ENCODE data around the gene LRGUK. TPM values are rescaled to one million over a fixed set of nuclear protein-coding genes. Genes with fewer than 3 reads are reported as not detected.
"Not testable (repeated sequence)": the region's sequence is repeated elsewhere in the genome, so short reads cannot be mapped to it uniquely, and the experiment has no call there.

The LRGUK gene, protein sequence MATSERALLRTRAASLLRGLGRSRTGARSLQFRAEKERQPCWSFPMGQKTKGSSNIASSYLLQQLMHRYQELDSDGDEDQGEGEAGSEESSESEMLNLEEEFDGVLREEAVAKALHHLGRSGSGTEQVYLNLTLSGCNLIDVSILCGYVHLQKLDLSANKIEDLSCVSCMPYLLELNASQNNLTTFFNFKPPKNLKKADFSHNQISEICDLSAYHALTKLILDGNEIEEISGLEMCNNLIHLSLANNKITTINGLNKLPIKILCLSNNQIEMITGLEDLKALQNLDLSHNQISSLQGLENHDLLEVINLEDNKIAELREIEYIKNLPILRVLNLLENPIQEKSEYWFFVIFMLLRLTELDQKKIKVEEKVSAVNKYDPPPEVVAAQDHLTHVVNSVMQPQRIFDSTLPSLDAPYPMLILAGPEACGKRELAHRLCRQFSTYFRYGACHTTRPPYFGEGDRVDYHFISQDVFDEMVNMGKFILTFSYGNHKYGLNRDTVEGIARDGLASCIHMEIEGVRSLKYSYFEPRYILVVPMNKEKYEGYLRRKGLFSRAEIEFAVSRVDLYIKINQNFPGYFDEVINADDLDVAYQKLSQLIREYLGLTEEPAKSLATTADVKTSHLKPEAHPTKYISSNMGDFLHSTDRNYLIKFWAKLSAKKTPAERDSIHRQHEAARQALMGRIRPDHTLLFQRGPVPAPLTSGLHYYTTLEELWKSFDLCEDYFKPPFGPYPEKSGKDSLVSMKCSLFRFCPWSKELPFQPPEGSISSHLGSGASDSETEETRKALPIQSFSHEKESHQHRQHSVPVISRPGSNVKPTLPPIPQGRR
- 0.37 TPM for polyA plus RNA-seq (2013, experiment 1 of 2)
- 0.20 TPM for polyA plus RNA-seq (2013, experiment 2 of 2)

GRCh38 chr7:134126966-134127848 lies at the start of gene LRGUK:
Gene LRGUK (plus strand): TSS chr7:134127340. CDS start chr7:134127368, 28 bp downstream.
- WGBS, 2 experiments (ENCODE audit: insufficient coverage in 2 of 2), result 4% methylated on average over 34 to 41 of the region's 43 CpGs
- Histone ChIP-seq H3K4me1 (ENCODE audit: control insufficient read depth, insufficient read depth, low read length, poor library complexity, severe bottlenecking) (no peaks in the 10 kb centered on the region), H3K9me3 (ENCODE audit: control insufficient read depth, low read length) (no peaks in the 10 kb centered on the region), H3K36me3 (ENCODE audit: control insufficient read depth, insufficient read depth, low read length) (no peaks in the 10 kb centered on the region), H3K4me3 (ENCODE audit: extremely low read depth, insufficient read depth, low read length, poor library complexity, severe bottlenecking) (peak within 1 kb of the TSS; percentile 41), H3K27ac (ENCODE audit: low read depth, low read length, severe bottlenecking) (no peak within 1 kb of the TSS)

DNA sequence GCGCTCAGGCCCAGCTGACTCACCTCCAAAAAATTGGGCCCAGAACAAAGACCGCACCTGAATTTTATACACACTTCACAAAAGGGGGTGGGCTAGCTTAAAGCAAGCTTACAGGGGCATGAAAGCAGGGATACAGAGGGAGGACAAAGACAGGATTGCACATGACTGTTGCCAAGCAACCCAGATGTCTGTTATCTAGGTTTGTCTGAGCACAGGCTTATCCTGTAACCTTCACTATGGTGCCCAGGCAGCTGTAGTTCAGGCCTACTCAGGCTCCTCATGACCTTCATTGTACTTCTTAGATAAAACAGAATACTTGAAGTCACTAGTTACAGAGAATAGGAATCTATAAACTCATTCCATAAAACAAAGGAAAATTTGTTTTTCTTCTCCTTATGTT lies 49.6 kb upstream of the LRGUK start:
- 100% methylated on average over 2 of the region's 2 CpGs; no CpG with 5 or more reads in 1 of the 2 experiments for WGBS, 2 experiments (ENCODE audit: insufficient coverage in 2 of 2)

DNA sequence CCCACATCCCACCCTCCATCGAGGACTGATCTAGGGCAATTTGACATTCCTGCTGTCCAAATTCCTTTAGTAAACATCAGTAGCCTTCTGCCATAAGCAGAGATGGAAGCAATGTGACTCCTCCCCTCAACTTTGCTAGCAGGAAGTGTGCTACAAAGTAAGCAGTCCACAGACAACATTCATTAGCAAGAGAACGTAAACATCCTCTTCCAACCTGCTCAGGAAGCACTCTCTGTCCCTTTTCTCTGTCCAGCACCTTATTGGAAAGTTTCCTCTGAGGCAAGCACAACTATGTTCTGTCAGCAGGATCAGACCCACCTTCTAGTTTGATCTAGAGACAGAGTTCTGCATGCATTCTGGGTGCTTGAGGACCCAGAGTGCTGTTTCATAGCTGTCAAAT lies 48.1 kb upstream of the LRGUK start:
- Histone ChIP-seq H3K4me3 (ENCODE audit: extremely low read depth, insufficient read depth, low read length, poor library complexity, severe bottlenecking) (no peak overlapping the region), H3K9me3 (ENCODE audit: control insufficient read depth, low read length) (peaks cover 5% of the 10 kb centered on the region), H3K36me3 (ENCODE audit: control insufficient read depth, insufficient read depth, low read length) (no peaks in the 10 kb centered on the region), H3K27ac (ENCODE audit: low read depth, low read length, severe bottlenecking) (peak overlapping the region; percentile 2), H3K4me1 (ENCODE audit: control insufficient read depth, insufficient read depth, low read length, poor library complexity, severe bottlenecking) (peaks cover 13% of the 10 kb centered on the region)
- 89 to 96% methylated on average over 1 to 2 of the region's 2 CpGs for WGBS, 2 experiments (ENCODE audit: insufficient coverage in 2 of 2)

More for the DNA sequence above, 49.6 kb upstream of the LRGUK start:
- H3K9me3 ChIP-seq (ENCODE audit: control insufficient read depth, low read length); H3K4me1 ChIP-seq (ENCODE audit: control insufficient read depth, insufficient read depth, low read length, poor library complexity, severe bottlenecking); H3K36me3 ChIP-seq (ENCODE audit: control insufficient read depth, insufficient read depth, low read length); H3K4me3 ChIP-seq (ENCODE audit: extremely low read depth, insufficient read depth, low read length, poor library complexity, severe bottlenecking); H3K27ac ChIP-seq (ENCODE audit: low read depth, low read length, severe bottlenecking): not testable (repeated sequence)

GRCh38 chr7:134081695-134082094 lies 45.4 kb upstream of the LRGUK start:
- Histone ChIP-seq H3K36me3 (ENCODE audit: control insufficient read depth, insufficient read depth, low read length) (no peaks in the 10 kb centered on the region), H3K4me3 (ENCODE audit: extremely low read depth, insufficient read depth, low read length, poor library complexity, severe bottlenecking) (no peak overlapping the region), H3K4me1 (ENCODE audit: control insufficient read depth, insufficient read depth, low read length, poor library complexity, severe bottlenecking) (peaks cover 18% of the 10 kb centered on the region), H3K27ac (ENCODE audit: low read depth, low read length, severe bottlenecking) (no peak overlapping the region), H3K9me3 (ENCODE audit: control insufficient read depth, low read length) (peaks cover 8% of the 10 kb centered on the region)
- 86% methylated on average over 1 of the region's 1 CpG; no CpG with 5 or more reads in 1 of the 2 experiments for WGBS, 2 experiments (ENCODE audit: insufficient coverage in 2 of 2)

GRCh38 chr7:134083766-134084487 lies 43.2 kb upstream of the LRGUK start:
- Histone ChIP-seq H3K27ac (ENCODE audit: low read depth, low read length, severe bottlenecking) (no peak overlapping the region), H3K4me1 (ENCODE audit: control insufficient read depth, insufficient read depth, low read length, poor library complexity, severe bottlenecking) (peaks cover 13% of the 10 kb centered on the region), H3K9me3 (ENCODE audit: control insufficient read depth, low read length) (peaks cover 20% of the 10 kb centered on the region), H3K36me3 (ENCODE audit: control insufficient read depth, insufficient read depth, low read length) (no peaks in the 10 kb centered on the region), H3K4me3 (ENCODE audit: extremely low read depth, insufficient read depth, low read length, poor library complexity, severe bottlenecking) (no peak overlapping the region)
- 30 to 54% methylated on average over 1 to 2 of the region's 3 CpGs for WGBS, 2 experiments (ENCODE audit: insufficient coverage in 2 of 2)

- WGBS, 2 experiments (ENCODE audit: insufficient coverage in 2 of 2), result 66 to 86% methylated on average over 2 of the region's 3 CpGs
- Histone ChIP-seq H3K4me3 (ENCODE audit: extremely low read depth, insufficient read depth, low read length, poor library complexity, severe bottlenecking) (no peak overlapping the region), H3K9me3 (ENCODE audit: control insufficient read depth, low read length) (peaks cover 27% of the 10 kb centered on the region)
Measured at GRCh38 chr7:134084488-134085144, 42.5 kb upstream of the LRGUK start.

DNA sequence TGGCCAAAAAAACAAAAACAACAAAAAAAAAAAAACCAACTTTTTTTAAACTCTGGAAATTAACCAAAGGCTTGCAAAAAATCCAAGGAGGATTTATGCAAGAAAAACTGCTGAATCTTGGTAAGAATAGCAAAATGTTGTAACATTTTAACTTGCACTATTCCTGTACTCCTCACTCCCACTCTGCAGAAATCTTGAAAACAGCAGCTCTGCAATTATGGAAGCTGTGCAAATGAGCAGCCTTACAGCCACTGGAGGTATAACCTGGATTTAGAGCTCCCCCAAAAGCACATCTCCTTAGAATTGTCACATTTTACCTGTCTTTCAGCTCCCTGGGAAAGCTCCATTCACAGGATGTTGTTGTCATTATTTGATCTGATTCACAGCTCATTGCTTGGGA lies 41.8 kb upstream of the LRGUK start:
- Histone ChIP-seq H3K27ac (ENCODE audit: low read depth, low read length, severe bottlenecking) (no peak overlapping the region), H3K4me3 (ENCODE audit: extremely low read depth, insufficient read depth, low read length, poor library complexity, severe bottlenecking) (no peak overlapping the region), H3K9me3 (ENCODE audit: control insufficient read depth, low read length) (peaks cover 33% of the 10 kb centered on the region), H3K4me1 (ENCODE audit: control insufficient read depth, insufficient read depth, low read length, poor library complexity, severe bottlenecking) (peaks cover 9% of the 10 kb centered on the region), H3K36me3 (ENCODE audit: control insufficient read depth, insufficient read depth, low read length) (no peaks in the 10 kb centered on the region)

More at GRCh38 chr7:134084488-134085144, 42.5 kb upstream of the LRGUK start:
- Histone ChIP-seq H3K27ac (ENCODE audit: low read depth, low read length, severe bottlenecking) (no peak overlapping the region), H3K4me1 (ENCODE audit: control insufficient read depth, insufficient read depth, low read length, poor library complexity, severe bottlenecking) (peaks cover 9% of the 10 kb centered on the region), H3K36me3 (ENCODE audit: control insufficient read depth, insufficient read depth, low read length) (no peaks in the 10 kb centered on the region)

- Histone ChIP-seq H3K36me3 (ENCODE audit: control insufficient read depth, insufficient read depth, low read length) (no peaks in the 10 kb centered on the region), H3K4me1 (ENCODE audit: control insufficient read depth, insufficient read depth, low read length, poor library complexity, severe bottlenecking) (peaks cover 9% of the 10 kb centered on the region), H3K4me3 (ENCODE audit: extremely low read depth, insufficient read depth, low read length, poor library complexity, severe bottlenecking) (no peak overlapping the region), H3K9me3 (ENCODE audit: control insufficient read depth, low read length) (peaks cover 47% of the 10 kb centered on the region), H3K27ac (ENCODE audit: low read depth, low read length, severe bottlenecking) (no peak overlapping the region)
- 40 to 73% methylated on average over 1 of the region's 2 CpGs for WGBS, 2 experiments (ENCODE audit: insufficient coverage in 2 of 2)
Measured at GRCh38 chr7:134086998-134087735, 40.0 kb upstream of the LRGUK start.

DNA sequence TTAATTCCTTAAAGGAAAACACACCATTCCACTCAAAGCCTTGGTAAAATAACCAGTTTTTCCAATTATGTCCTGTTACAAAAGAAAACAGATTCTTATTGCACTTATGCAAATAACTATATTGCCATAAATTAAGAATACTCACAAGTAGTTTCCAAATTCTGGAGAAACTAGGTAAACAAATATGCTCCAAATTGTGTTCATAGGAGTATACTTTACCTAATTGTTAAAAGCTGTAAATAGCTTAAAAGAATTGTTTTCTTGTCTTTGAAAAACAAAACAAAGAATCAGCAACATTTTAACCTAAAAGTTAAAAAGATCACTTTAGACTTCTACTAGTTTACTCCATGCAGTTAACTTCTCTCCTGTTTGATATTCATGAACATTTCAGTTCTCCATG lies 38.9 kb upstream of the LRGUK start:
- Histone ChIP-seq H3K27ac (ENCODE audit: low read depth, low read length, severe bottlenecking) (no peak overlapping the region), H3K4me3 (ENCODE audit: extremely low read depth, insufficient read depth, low read length, poor library complexity, severe bottlenecking) (no peak overlapping the region), H3K9me3 (ENCODE audit: control insufficient read depth, low read length) (peaks cover 47% of the 10 kb centered on the region), H3K4me1 (ENCODE audit: control insufficient read depth, insufficient read depth, low read length, poor library complexity, severe bottlenecking) (peaks cover 8% of the 10 kb centered on the region), H3K36me3 (ENCODE audit: control insufficient read depth, insufficient read depth, low read length) (no peaks in the 10 kb centered on the region)

All from mesodermal cell (in vitro differentiated cells).